Measurements from ENCODE around the gene PHEX.

- TF ChIP-seq POLR2AphosphoS5 (IDR thresholded peaks at IDR 0.05; ENCODE audit: borderline replicate concordance, low read depth, low read length), result no peak
- TF ChIP-seq EZH2 (IDR thresholded peaks at IDR 0.05), result no peak
These were observed 133.8 kb downstream of the PHEX start for GRCh38 chrX:22165732-22166457.
